GM21367 (cell line): ENCODE data around the gene SNAI1.
"Not testable (repeated sequence)": the region's sequence is repeated elsewhere in the genome, so short reads cannot be mapped to it uniquely, and the experiment has no call there.

ENCODE experiments used
- ATAC-seq: cut with Tn5 transposase; IDR thresholded peaks from one replicate; pipeline ENCODE4 v1.9.1; 2021; ENCODE audit not compliant: unreplicated experiment

Gene SNAI1

DNA sequence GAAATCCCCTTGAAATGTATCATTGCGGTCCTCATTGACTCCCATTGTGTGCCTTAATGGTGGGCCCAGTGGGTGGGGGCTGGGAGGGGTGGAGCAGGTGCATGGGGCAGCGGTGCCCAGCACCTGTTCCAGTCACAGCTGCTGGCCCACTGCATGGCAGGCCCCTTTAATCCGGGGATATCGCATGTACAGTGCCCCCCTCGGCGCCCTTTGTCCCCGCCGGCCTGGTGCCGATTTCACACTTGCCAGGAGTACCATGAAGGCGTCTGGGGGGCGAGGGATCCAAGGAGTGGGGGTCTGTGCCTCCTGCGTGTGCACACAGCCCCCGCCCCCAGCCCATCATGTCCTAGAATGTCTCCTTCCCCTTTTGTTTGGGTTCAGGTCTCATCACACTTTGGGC lies 2.8 kb downstream of the SNAI1 start:
- no peak for ATAC-seq

DNA sequence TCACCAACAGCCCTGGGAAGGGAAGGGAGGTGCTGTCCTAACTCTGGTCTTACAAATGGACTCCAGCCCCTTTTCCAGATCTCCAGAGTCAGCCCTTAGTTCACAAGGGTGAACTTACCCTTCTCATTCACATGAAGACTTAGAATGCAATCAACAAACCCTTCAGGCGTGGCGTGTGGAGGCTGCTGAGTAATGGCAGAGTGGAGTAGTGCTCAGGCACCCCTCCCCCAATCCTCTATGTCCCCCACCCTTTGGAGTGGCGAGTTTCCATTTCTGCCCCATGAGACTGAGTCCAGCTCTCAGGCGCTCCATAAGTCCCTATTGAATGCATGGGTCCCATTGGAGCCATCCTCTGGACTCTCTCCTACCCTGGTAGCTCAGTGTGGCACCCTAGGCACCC lies 3.3 kb downstream of the SNAI1 start:
- ATAC-seq: no peak

DNA sequence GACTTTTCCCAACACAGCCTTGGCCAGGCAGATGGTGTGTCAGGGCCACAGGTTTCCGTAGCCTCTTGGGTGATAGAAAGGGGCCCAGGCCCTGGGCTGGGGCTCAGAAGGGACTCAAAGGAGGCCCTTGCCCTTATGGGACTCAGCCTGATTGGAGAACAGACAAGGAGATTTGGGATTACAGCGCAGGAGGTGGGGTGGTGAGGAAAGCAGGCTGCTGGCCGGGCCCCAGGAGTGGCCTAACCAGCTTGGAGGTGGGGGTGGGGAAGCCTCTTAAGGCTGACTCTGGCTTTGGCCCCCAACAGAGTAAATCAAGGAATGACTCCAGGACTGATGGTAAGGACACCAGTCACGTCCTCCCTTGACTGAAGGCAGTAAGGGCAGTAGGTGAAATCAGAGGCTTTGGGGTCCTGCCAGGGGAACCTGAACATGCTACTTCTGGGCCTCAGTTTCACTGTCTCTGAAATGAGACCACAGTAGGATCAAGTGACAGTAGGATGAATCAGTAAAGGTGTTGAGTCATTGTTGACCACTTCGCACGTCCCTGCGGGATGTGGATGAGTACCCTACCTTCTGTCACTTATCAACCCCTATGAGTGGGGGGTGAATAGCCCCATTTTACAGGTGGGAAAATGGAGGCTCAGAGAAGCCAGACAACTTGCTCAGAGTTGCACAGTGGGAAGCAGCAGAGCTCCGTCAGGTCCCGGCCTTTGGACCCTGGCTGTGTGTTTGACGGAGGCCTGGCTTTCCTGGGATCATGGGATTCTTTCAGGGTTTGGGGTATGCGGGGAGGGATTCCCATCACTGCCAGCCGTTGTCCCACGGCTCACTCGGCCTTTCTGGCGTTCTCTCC lies 4.5 kb downstream of the SNAI1 start:
- ATAC-seq: no peak

DNA sequence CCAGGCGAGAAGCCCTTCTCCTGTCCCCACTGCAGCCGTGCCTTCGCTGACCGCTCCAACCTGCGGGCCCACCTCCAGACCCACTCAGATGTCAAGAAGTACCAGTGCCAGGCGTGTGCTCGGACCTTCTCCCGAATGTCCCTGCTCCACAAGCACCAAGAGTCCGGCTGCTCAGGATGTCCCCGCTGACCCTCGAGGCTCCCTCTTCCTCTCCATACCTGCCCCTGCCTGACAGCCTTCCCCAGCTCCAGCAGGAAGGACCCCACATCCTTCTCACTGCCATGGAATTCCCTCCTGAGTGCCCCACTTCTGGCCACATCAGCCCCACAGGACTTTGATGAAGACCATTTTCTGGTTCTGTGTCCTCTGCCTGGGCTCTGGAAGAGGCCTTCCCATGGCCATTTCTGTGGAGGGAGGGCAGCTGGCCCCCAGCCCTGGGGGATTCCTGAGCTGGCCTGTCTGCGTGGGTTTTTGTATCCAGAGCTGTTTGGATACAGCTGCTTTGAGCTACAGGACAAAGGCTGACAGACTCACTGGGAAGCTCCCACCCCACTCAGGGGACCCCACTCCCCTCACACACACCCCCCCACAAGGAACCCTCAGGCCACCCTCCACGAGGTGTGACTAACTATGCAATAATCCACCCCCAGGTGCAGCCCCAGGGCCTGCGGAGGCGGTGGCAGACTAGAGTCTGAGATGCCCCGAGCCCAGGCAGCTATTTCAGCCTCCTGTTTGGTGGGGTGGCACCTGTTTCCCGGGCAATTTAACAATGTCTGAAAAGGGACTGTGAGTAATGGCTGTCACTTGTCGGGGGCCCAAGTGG lies 5.3 kb downstream of the SNAI1 start:
- no peak for ATAC-seq

DNA sequence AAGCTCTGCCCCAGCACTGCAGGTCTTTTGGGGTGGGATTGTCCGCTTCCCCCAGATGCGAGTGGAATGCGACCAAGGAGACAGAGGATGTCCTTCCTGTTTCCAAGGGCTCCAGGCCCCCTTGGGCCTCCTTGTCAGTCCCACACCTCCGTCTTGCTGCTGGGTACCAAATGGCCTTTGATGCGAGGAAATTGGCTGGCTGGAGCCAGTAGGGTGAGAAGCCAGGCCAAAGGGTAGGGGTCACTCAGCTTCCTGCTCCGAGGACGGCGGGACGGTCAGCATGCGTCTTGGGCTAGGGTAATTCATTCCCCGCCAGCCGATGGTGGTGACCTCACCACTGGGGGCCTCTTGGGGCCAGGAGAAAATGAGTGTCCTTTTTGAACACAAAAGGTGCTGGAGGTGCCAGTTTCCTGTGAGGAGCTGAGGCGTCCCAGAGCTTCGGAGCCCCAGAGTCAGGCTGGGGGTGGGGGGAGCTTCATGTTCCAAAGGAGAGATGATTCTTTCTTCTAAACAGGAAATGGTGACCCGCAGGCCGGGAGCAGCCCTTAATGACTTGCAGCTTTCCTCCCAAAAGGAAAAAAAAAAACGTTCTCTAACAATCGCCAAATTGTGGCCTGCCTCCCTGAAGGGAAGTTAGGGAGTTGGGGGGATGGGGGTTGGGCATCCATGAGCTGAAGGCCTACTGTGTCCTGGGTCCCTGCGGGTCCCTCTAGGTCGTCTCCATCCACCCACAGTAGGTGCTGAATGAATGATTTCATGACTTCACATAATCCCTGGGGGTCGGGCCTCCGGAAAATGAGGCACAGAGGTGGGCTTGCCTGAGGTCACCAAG lies 6.7 kb downstream of the SNAI1 start:
- ATAC-seq: no peak

DNA sequence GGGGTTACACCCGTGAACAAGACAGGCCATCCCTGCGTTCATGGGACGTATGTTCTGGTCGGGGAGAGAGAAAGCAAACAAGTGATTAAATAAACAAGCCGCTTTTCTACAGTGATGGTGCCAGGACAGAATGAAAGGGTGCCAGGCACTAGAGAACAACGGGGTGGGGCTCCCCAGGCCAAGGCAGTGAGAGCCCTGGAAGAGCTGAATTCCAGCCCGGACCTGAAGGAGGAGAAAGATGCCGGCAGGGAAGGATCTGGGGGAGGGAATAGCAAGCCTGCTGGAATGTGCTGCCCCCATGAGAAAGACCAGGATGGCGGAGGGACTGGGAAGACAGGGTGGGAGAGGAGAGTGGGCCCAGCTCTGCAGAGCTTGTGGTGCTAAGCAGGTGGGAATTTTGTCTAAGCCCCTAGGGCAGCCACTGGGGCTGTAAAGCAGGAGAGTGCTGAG lies 7.5 kb downstream of the SNAI1 start:
- no peak for ATAC-seq

DNA sequence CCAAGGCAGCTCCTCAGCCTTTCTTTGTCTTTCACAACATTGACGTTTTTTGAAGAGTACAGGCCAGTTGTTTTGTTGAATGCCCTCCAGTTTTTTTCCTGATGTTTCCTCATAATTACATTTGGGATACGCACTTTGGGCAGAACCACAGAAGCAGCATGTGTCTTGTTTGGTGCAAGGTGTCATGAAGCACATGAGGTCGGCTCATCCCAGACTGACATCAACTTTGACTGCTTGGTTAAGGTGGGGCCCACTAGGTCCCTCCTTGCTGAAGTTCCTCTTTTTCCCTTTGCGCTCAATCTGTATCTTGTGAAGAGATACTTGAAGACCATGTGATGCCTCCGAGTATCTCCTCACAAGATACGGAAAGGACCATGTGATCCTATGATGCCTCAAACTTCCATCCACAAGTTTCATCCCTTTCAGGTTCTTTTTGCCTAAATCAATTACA lies 10.5 kb downstream of the SNAI1 start:
- no peak for ATAC-seq

DNA sequence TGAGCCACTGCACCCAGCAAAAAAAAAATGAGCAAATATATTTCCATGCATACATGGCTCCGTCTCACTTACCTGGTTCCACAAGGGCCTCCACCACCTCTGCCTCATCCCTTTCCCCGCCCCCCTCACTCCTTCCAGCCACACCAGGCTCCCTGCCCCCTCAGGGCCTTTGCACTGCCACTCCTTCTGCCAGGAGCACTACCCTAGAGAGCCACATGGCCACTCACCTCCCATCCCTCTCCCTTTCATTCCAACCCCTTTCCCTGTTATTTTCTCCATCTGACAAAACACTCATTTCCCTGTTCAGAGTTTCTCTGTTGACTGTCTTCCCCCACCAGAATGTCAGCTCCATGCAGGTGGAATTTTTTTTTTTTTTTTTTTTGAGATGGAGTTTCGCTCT lies 12.8 kb downstream of the SNAI1 start:
- no peak for ATAC-seq

DNA sequence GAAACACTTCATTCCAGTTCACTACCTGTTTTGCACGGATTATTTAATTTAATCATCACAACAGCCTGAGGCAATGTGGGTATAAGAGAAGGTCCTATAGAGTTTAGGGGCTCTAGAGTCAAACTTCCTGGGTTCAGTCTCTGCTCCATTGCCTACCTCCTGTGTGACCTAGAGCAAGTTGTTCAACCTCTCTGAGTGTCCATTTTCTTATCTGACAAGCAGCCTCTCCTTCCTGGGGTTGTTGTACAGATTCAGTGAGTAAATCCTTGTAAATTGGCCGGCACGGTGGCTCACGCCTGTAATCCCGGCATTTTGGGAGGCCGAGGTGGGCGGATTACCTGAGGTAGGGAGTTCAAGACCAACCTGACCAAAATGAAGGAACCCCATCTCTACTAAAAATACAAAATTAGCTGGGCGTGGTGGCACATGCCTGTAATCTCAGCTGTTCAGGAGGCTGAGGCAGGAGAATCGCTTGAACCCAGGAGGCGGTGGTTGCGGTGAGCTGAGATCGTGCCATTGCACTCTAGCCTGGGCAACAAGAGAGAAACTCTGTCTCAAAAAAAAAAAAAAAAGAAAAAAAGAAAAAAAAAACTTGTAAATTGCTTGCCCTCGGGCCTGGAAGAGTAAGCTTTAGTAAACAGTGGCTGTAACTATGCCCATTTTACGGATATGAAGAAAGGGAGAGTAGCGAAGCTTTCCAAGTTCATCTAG lies 15.9 kb downstream of the SNAI1 start:
- ATAC-seq: not testable (repeated sequence)

DNA sequence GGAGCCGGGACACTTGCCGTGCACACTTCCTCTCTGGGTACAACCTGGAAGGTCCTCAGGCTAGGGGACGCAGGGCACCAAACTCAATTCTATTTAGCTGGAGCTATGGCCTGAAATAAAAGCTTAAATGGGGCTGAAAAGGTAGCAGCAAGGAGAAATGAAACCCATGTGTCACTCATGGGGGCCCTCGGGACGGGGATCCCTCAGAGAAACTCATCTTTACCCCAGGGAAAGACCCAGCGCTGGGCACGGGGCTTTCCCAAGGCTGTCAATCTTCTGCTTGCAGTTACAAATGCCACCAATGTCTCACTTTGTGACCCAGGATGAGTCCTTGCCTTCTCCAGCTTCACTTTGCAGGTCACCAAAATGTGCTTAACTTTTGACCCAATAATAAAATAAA lies 16.5 kb downstream of the SNAI1 start:
- peak; percentile 63 for ATAC-seq

DNA sequence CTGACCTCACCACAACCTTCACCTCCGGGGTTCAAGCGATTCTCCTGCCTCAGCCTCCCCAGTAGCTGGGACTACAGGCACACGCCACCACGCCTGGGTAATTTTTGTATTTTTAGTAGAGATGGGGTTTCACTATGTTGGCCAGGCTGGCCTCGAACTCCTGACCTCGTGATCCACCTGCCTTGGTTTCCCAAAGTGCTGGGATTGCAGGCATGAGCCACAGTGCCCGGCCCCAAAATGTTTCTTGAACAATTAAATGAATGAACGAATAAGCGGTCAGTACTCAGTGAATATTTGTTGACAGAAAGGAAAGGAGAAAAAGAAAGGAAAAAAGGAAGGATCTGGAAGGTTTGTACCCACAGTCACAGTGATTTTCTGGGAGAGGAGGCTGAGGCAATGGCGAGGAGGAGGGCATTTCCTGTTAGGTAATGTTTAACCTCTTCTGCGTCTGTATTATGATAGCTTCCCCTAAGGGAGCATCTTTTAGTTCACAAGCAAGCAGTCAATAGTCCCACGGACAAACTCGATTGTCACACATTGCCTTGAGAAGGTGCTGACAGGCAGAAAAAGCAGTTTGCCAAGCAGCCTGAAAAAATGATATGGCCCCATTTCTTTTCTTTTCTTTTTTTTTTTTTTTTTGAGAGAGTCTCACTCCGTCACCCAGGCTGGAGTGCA lies 17.9 kb downstream of the SNAI1 start:
- ATAC-seq: not testable (repeated sequence)

DNA sequence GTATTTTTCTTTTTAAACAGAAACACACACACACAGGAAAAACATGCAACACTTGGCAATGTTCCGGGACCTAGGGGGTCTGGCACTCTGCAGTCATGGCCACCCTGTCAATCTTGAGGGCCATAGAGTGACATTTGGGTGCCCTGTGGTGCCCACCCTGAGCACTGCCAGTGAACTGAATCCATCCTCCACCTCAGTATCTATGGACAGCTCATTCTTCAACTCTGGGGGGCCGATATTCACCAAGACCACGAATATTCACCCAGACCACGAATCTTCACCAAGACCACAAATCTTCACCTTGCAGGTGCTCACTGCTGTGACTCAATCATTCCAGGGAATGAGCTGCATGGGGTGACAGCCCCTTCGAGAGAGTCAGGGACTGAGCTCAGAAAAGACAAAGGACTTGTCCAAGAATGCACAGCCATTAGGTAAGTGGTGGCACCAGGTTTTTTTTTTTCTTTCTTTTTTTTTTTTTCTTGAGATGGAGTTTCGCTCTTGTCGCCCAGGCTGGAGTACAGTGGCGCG lies 19.1 kb downstream of the SNAI1 start:
- ATAC-seq: no peak

DNA sequence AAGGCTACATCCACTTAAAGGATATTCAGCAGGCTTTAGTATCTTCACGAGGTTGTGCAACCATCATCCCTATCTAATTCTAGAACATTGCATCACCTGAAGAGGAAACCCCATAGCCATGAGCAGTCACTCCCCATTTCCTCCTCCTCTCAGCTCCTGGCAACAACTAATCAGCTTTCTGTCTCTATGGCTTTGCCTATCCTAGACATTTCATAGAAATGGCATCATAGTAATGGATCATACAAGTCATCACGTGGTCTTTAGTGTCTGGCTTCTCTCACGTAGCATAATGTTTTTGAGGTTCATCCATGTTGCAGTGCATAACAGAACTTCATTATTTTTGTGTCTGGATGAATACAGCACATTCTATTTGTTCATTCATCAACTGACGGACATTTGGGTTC lies 20.5 kb downstream of the SNAI1 start:
- ATAC-seq: no peak

DNA sequence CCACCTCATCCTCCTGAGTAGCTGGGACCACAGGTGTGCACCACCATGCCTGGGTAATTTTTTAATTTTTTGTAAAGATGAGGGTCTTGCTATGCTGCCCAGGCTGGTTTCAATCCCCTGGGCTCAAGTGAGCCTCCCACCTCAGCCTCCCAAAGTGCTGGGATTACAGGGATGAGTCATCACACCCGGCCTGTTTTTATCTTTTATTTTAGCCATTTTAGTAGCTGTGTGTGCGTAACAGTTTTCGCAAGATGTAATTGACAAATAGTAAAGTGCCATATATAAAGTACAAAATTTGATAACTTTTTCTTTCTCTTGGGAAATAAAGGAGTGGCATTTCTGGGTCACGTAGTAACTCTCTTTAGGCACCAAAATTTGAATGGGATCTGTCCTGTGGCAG lies 21.4 kb downstream of the SNAI1 start:
- ATAC-seq: no peak

DNA sequence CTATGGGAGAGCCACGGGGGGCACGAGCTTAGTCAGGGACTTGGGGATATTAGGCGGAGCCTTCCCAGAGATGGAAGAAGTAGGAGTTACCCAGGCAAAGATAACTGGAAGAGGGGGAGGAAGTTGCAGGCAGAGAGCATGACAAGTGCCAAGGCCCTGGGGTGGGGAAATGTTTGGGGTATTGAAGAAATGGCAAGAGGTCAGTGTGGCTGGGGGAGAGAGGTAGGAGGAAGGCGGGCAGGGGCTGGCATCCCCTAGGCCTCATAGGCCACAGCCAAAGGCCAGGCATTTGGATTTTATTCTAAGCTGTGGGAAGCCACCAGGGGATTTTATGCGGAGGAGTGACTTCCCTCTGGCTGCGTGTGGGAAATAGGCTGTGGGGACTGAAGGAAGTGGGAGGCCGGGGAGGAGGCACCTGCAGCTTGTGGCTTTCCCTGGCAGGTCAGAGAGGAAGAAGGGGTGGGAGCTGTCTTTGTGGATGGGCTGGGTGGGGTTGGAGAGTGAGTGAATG lies 22.7 kb downstream of the SNAI1 start:
- no peak for ATAC-seq

DNA sequence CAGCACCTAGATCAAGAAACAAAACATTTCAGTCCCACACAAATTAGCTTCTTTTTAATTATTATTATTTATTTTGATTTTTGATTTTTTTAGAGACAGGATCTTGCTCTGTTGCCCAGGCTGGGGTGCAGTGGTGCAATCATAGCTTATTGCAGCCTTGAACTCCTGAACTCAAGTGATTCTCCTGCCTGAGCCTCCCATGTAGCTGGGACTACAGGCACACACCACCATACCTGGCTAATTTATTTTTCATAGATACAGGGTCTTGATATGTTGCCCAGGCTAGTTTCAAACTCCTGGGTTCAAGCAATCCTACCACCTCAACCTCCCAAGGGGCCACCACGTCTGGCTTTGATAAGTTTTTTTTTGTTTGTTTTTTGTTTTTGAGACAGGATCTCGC lies 24.6 kb downstream of the SNAI1 start:
- no peak for ATAC-seq

DNA sequence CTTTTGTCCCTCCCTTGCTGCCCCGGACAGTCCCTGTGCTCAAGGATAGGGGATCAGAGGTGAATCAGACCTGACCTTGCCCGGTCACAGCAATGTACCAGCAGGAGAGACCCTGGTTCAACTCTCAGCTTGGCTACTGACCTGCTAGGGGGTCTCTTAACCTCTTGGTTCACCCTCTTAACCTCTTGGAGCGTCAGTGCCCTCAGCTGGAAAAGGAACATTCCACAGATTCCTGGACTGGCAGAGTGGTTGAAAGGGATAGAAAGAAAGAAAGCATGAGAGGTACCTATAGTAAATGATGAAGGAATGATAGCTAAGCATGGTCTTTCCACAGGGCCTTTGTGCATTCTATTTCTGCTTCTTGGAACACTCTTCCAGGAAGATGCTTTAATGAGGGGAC lies 25.2 kb downstream of the SNAI1 start:
- no peak for ATAC-seq

DNA sequence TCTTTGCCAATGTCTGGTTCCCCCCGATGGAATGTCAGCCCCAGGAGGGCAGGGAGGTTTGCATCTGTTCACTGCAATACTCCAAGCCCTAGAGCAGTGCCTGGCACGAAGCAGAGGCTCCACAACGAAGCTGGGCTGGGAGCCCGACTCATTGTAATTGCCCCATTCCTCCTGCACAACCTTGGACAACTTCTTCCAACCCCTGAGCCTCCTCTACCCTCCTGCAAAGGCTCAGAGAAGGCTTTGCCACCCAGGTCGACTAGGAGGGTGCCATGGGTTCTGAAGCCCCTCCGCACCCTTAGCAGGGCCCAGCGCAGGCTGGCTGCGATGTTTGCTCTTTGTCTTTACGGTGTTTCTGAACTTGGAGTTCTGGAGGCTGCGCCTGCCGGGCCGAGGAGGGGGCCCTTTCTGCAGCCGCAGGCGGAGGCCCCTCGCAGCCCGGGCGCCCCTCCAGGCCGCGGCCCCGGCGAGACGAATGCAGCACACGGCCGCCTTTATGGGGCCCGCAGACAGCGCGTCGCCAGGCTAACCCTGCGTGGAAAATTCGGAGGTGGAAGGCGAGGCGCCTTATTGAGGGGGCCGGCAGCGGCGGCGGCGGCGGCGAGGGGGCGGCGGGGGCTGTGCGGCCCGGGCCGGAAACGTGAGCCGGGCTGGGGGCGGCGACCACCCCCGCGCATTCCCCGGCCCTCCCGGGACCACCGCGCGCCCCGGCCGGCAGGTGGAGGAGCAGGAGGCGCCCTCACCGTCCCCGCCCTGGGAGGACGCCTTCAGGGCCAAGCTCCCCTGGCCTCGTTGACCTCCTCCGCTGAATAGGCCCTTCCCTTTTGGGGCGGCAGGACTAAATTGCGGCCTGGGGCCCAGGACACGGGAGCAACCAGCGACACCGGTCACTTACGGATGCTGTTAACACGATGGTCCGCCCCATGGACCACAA lies 27.0 kb downstream of the SNAI1 start:
- no peak for ATAC-seq
